Breast epithelium (tissue), 4 donors: ENCODE results near the gene KRTAP10-9. TPM values are rescaled to one million over a fixed set of nuclear protein-coding genes. Genes with fewer than 3 reads are reported as not detected.

Source experiments
- DNase-seq, 2 donors: peaks; one replicate each; pipeline ENCODE4 v3.0.0-alpha.2; 2019; ENCODE audit warnings: low spot score in 2 of 2
- H3K27ac ChIP-seq, 2 donors: fragments of 200-600 bp; sonication (generic) in 1 of 2; one replicate each; pipeline ENCODE4 v1.5.1; 2016 to 2019; ENCODE audit warnings: mild to moderate bottlenecking in 1 of 2
- H3K27me3 ChIP-seq, 2 donors: fragments of 200-600 bp; sonication (generic) in 1 of 2; one replicate each; pipeline versions ENCODE4 v1.5.1 to v1.6.0; 2017 to 2019; ENCODE audit warnings: control low read depth in 1 of 2, mild to moderate bottlenecking in 1 of 2
- H3K36me3 ChIP-seq: fragments of 200-600 bp; one replicate; pipeline ENCODE4 v1.5.1; 2019
- H3K4me1 ChIP-seq, 2 donors: fragments of 200-600 bp; sonication (generic); one replicate each; pipeline ENCODE4 v1.5.1; 2016 to 2019; ENCODE audit warnings: control low read depth in 1 of 2
- H3K4me3 ChIP-seq, 3 donors: fragments of 200-600 bp; sonication (generic); 1 replicate in 2 of 3; 2 replicates in 1 of 3; pipeline ENCODE4 v1.5.1; 2016 to 2019; ENCODE audit warnings: mild to moderate bottlenecking in 3 of 3, moderate library complexity in 2 of 3
- H3K9me3 ChIP-seq, 2 donors: fragments of 200-600 bp; sonication (generic) in 1 of 2; one replicate each; pipeline ENCODE4 v1.5.1; 2016 to 2019; ENCODE audit warnings: control low read depth in 1 of 2
- CTCF ChIP-seq, 3 donors: fragments of 450-650 bp; IDR thresholded peaks; one replicate each; pipeline ENCODE4 v1.5.1; 2016 to 2017; ENCODE audit warnings: antibody characterized with exemption in 3 of 3, mild to moderate bottlenecking in 3 of 3, moderate library complexity in 3 of 3
- POLR2A ChIP-seq: fragments of 450-650 bp; IDR thresholded peaks from one replicate; pipeline ENCODE4 v1.6.1; 2016; ENCODE audit warnings: antibody characterized with exemption, mild to moderate bottlenecking, moderate library complexity
- POLR2AphosphoS5 ChIP-seq, 3 donors: sonication (generic); formaldehyde crosslinking; IDR thresholded peaks; one replicate each; pipeline ENCODE4 v1.6.1; 2017; ENCODE audit warnings: antibody characterized with exemption in 3 of 3
- intact Hi-C: fragments of 100-400 bp; cut with DNase I; formaldehyde crosslinking; loops from one replicate; pipeline ENCODE4 v1.15.1; 2023; ENCODE audit warnings: low total_unique reads
- total RNA-seq, 3 donors: library from RNA; depleted of rRNA; stranded (reverse); fragments of >200 nt; gene quantifications; one replicate each; pipeline ENCODE4 v1.1.0, GENCODE V29; 2016

KRTAP10-9 gene
- total RNA-seq, 3 donors from 2014 or later, result not detected

GRCh38 chr21:44601596-44602462 is 25.1 kb upstream of the KRTAP10-9 start:
- intact Hi-C loops, result no loop called here
- Histone ChIP-seq H3K36me3 (no peaks in the 10 kb centered on the region), H3K27me3 (peaks cover 0 to 60% of the 10 kb centered on the region in 2 donors), H3K4me3 (no peak overlapping the region), H3K27ac (no peak overlapping the region), H3K4me1 (no peaks in the 10 kb centered on the region), H3K9me3 (peaks cover 0 to 12% of the 10 kb centered on the region in 2 donors)
- DNase-seq, result no peak
- TF ChIP-seq POLR2A (no peak), CTCF (IDR thresholded peaks at IDR 0.05) (no peak), POLR2AphosphoS5 (IDR thresholded peaks at IDR 0.05) (no peak)

GRCh38 chr21:44602463-44602850 is 24.4 kb upstream of the KRTAP10-9 start:
- Histone ChIP-seq H3K4me3 (no peak overlapping the region), H3K9me3 (peaks cover 0 to 12% of the 10 kb centered on the region in 2 donors), H3K27ac (no peak overlapping the region), H3K36me3 (no peaks in the 10 kb centered on the region), H3K27me3 (peaks cover 0 to 60% of the 10 kb centered on the region in 2 donors), H3K4me1 (no peaks in the 10 kb centered on the region)
- intact Hi-C loops, result no loop called here
- TF ChIP-seq POLR2AphosphoS5 (IDR thresholded peaks at IDR 0.05), result no peak
- TF ChIP-seq POLR2A, result no peak
- no peak for TF ChIP-seq CTCF (IDR thresholded peaks at IDR 0.05)
- no peak for DNase-seq

- Histone ChIP-seq H3K36me3 (no peaks in the 10 kb centered on the region), H3K4me3 (no peak overlapping the region), H3K4me1 (no peaks in the 10 kb centered on the region), H3K27me3 (peaks cover 0 to 57% of the 10 kb centered on the region in 2 donors), H3K9me3 (peaks cover 0 to 12% of the 10 kb centered on the region in 2 donors), H3K27ac (no peak overlapping the region)
- DNase-seq, result no peak
- TF ChIP-seq POLR2AphosphoS5 (IDR thresholded peaks at IDR 0.05) (no peak), CTCF (IDR thresholded peaks at IDR 0.05) (no peak), POLR2A (no peak)
- intact Hi-C loops, result no loop called here
Observed at GRCh38 chr21:44603109-44603875, 23.6 kb upstream of the KRTAP10-9 start.

- peaks cover 0 to 7% of the 10 kb centered on the region in 2 donors for H3K9me3 ChIP-seq
- intact Hi-C loops, result no loop called here
- H3K27me3 ChIP-seq, result peaks cover 0 to 51% of the 10 kb centered on the region in 2 donors
- no peaks in the 10 kb centered on the region for H3K36me3 ChIP-seq
- DNase-seq, result no peak
- TF ChIP-seq POLR2A (no peak), POLR2AphosphoS5 (IDR thresholded peaks at IDR 0.05) (no peak), CTCF (IDR thresholded peaks at IDR 0.05) (no peak)
- H3K4me3 ChIP-seq, result no peak overlapping the region
- H3K27ac ChIP-seq, result no peak overlapping the region
- no peaks in the 10 kb centered on the region for H3K4me1 ChIP-seq
Observed at GRCh38 chr21:44603911-44604310, 23.0 kb upstream of the KRTAP10-9 start.

GRCh38 chr21:44606495-44606894 is 20.4 kb upstream of the KRTAP10-9 start:
- no peaks in the 10 kb centered on the region for H3K4me1 ChIP-seq
- H3K36me3 ChIP-seq, result no peaks in the 10 kb centered on the region
- DNase-seq, result no peak
- no peak overlapping the region for H3K27ac ChIP-seq
- no peak overlapping the region for H3K4me3 ChIP-seq
- intact Hi-C loops, result no loop called here
- H3K27me3 ChIP-seq, result peaks cover 0 to 29% of the 10 kb centered on the region in 2 donors
- TF ChIP-seq POLR2AphosphoS5 (IDR thresholded peaks at IDR 0.05), result no peak
- TF ChIP-seq CTCF (IDR thresholded peaks at IDR 0.05), result no peak
- no peak for TF ChIP-seq POLR2A
- H3K9me3 ChIP-seq, result peaks cover 22 to 32% of the 10 kb centered on the region in 2 donors
